ENCODE data around the gene PRR22.

PRR22 gene

GRCh38 chr19:5814123-5814851 is 29.7 kb upstream of the PRR22 start:
- no peak for DNase-seq

DNA sequence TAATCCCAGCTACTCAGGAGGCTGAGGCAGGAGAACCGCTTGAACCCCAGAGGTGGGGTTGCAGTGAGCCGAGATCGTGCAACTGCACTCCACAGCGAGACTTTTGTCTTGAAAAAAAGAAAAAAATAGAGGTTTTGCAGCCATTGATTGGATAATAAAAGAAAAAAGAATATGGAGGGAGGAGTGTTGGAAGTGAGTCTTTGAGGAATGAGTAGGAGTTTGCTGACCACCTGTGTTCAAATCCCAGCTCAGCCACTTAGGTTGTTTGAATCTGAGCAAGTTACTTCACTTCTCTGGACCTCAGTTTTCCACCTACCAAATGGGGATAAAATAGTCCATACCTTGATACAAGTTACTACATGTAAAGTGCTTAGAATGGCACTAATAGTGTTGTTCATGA is 26.6 kb upstream of the PRR22 start:
- no peak for DNase-seq

- no peak for DNase-seq
These were observed 24.9 kb upstream of the PRR22 start for GRCh38 chr19:5809469-5809868.

GRCh38 chr19:5809053-5809452 is 24.5 kb upstream of the PRR22 start:
- no peak for DNase-seq

GRCh38 chr19:5808120-5808816 is 23.7 kb upstream of the PRR22 start:
- no peak for DNase-seq

DNA sequence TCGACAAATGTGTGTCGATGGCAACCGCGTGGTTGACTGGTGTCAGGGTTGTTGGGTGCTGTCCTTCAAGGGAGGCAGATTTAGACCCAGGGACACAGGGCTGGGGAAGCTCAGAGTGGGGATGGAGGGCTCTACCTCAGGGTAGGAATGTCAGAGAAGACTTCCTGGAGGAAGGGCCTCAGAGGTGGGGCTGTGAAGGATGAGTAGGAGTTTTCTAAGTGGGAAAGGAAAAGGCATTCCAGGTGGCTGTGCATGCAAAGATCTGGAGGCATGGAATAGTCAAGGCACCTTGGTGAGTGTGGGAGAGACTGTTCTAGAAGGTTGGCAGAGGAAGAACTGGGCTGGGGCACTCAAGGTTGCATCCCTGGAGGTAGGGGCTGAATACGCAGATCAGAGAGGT is 22.4 kb upstream of the PRR22 start:
- DNase-seq = no peak

- DNase-seq = no peak
These were observed 21.6 kb upstream of the PRR22 start for GRCh38 chr19:5806133-5806489.

GRCh38 chr19:5805462-5806132 is 21.1 kb upstream of the PRR22 start:
- peak; percentile 50 to 77 (median 60) for DNase-seq

GRCh38 chr19:5804516-5805461 is 20.2 kb upstream of the PRR22 start, which contains the start of gene NRTN:
TSS of gene NRTN (plus strand) at chr19:5805067. CDS start at chr19:5824166, 19,099 bp downstream.
- DNase-seq = peak in 1 of 4 experiments; percentile 31

DNA sequence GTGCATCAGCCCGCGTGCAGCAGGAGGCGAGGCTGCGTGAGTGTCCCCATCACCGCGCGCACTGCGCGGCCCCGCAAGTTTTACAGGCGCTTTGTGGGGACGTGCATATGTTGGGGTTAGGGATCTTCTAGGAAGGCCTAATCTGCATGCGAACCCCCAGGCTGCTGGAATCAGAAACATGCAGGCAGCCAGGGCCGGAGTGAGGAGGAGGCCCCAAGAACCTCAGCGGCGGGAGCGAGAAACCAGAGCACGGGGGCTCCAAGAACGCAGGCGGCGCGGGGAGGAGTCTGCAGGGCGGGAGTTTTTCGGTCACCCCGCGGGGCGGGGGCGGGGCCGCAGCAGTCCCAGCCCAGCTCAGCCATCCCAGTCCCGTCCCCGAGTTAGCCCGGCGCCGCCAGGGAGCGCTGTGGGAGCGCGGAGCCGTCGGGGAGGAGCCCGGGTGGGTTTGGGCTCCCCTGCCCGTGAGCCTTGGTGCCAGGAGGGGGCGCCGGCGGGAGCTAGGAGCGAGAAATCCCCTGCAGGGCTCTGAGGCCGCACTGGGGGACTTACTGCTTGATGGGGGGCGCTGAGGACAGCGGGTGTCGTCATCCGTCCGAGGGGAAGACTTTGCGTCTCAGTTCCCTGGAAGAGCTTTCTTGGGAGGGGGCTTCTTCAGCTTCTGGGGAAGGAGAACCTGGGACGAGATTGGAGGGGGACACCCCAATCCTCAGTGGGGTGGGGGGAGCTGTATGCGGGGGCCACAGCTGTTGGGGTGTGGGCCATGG is 19.4 kb upstream of the PRR22 start:
- DNase-seq = peak; percentile 92 to 96 (median 94)

- DNase-seq = no peak
These were observed 18.9 kb upstream of the PRR22 start for GRCh38 chr19:5803441-5803751.

DNA sequence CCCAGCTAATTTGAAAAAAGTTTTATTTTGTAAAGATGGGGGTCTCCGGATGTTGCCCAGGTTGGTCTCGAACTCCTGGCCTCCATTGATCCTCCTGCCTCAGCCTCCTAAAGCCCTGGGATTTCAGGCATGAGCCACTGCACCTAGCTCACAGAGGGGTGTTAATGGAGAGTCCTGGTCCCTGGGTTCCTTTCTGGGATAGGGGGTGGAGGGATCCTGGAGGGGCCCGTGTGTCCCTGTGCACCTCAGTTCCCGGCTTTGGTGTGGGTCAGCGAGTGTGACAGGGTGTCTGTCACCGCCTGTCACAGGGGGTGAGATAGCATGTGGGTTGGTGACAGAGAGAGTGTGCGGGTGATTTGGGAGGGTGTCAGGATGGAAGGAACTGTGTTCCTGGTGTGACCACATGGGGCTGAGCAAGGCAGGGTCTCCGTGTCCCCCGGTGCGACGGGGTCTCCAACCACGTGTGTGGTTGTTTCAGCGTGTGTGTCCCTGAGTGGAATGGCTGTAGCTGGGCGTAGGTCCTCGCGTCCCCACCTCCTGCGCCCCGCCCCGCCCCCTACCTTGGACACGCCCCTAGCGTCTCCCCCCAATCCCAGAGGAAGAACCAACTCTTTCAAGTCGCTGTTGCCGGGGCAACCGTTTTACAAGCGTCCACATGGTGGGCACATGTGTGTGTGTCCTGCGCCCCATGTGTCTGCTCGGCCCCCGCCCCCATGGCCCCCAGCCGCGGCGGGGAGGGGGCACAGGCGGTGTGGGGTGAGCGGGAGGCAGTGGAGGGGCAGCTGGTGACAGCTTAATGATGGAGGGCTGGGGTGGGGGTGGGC is 17.5 kb upstream of the PRR22 start:
- DNase-seq = no peak

- DNase-seq = no peak
These were observed 16.1 kb upstream of the PRR22 start for GRCh38 chr19:5800361-5801270.

DNA sequence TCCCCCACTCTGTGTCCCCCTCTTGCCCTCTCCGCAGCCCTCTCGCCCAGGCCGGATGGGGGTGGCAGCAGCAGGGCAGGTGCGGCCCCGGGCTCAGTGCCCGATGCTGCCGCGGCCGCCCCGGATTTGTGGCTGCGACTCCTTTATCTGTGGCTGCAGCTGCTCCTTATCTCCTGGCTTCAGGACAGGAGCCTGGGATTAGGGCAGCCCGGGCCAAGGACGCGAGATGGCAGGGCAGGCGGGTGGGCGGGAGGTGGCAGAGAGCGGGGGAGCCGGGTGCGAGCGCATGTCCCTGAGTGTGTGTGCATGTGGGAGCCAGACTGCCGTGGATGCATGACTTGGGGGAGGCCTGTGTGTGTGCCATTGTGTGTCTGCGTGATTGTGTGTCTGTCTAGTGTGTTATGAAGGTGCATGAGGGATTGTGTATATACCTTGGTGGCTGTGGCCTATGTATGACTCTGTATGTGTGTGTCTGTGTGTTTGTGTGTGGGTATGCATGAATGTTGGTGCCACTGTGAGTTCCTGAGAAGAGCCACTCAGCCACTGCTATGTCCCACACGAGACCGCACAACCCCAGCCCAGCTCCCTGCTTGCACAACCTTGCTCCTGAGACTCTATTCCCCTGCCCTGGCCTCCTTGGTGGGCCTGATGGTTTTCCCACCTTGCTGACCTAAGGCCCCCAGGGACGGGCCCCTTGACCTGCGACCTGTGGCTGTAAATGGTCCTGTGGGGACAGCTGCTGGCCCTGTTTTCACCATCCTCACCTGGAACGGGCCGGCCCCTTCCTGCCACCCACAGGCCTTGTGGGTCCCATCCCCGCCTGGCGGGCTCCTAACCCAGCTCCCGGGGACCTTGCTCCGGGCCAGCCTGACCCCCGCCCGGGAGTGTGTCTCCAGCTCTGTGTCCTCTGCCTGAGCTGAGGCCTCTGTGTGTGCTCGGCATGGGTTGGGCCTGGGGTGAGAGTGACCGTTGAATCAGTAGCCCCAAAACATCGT is 15.0 kb upstream of the PRR22 start:
- no peak for DNase-seq

- DNase-seq = no peak
These were observed 13.7 kb upstream of the PRR22 start for GRCh38 chr19:5798244-5798643.

DNA sequence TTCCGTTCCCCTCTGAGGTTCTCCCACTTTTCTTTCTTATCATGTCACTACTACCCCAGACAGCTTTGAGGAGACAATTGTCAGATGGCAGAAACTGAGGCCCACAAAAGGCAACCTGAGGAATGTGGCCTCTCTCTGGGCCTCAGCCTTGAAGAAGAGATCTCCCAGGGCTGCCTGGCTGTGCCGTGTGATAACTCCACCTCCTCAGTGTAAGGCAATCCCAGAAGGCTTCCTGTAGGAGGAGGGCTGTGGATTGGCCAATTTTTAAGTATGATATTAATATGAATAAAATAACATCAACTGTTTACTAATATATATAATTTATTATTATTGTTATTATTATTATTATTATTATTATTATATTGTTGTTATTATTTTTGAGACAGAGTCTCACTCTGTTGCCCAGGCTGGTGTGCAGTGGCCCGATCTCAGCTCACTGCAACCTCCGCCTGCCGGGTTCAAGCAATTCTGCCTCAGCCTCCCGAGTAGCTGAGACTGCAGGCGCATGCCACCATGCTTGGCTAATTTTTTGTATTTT is 10.9 kb upstream of the PRR22 start:
- DNase-seq = no peak

- DNase-seq = no peak
These were observed 8.6 kb upstream of the PRR22 start for GRCh38 chr19:5793188-5793587.

DNA sequence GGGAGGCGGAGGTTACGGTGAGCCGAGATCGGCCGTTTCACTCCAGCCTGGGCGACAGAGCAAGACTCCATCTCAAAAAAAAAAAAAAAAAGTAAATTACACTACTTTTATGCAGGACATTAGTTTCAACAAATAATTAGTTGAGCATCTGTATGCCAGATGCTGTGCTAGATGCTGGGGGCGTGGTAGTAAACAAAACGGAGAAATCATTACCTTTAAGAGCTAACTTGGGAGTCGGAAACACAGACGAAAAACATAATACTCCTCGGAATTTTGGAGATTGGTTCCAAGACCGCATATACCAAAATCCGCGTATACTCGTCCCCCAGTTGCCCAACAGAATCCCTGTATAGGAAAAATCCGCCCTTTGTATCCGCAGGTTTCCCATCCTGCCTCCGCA is 7.7 kb upstream of the PRR22 start:
- no peak for DNase-seq
